Measurements from ENCODE around the gene C6orf163.

The C6orf163 gene

DNA sequence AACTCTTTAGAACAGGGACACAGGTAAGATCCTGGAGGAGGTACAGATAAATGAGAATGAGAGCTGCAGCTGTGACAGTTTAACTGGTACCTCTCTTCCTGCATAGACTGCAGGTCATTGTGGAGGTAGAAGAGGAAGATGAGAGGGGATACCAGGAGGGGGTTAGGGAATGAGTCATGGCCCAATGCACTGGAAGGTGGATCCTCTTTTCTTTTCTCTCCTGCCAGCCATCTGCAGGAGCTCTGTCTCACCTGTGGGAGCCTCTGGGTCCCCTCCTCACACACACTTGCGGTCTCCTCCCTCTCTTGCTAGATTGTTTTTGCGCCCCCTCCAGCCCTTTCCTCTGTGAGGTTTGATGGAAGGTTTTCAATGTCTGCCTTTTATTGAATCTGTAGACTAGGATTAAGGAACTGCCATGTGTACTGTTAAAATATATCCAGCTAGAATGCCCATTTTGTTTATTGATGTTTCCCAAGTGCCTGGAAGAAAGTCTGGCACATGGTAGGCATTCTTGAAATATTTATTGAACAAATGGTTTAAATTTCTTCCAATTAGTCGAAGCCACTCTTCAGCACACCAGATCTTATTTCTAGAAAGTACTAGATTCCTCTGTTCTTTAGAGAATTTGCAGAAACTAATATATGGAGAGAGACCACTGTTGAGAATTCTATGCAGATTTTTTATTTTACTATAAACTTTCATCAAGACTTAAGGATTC, 13.0 kb downstream of the C6orf163 start:
- no peak for FAIRE-seq

DNA sequence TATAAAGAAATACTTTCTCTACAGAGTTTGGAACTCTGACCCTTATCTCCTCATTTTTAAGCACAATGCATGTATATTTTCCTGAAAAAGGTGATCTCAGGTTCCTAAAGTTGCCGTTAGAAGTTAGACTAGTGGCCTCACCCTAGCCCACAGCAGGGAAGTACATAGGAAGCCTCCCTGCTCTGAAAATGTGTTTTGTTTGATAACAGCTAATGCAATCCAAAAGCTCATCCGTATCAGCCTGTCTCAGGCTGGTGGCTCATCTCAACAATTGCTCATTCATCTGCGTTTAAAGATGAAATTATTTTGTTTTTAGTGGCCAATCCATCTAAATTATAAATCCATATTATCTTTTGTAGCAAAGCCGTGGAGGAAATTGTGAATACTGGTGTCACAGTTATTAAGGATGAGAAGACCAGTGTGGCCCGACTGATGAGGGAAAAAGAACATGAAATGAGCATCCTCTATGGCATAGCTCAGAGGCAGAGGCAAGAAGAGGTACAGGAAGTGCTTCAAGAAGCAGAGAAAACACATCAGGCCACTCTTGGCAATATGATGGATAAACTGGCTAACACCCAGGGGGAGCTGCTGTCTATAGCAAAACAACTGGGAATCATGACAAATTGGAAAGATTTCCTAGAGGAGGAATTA, 20.1 kb downstream of the C6orf163 start:
- FAIRE-seq = no peak

DNA sequence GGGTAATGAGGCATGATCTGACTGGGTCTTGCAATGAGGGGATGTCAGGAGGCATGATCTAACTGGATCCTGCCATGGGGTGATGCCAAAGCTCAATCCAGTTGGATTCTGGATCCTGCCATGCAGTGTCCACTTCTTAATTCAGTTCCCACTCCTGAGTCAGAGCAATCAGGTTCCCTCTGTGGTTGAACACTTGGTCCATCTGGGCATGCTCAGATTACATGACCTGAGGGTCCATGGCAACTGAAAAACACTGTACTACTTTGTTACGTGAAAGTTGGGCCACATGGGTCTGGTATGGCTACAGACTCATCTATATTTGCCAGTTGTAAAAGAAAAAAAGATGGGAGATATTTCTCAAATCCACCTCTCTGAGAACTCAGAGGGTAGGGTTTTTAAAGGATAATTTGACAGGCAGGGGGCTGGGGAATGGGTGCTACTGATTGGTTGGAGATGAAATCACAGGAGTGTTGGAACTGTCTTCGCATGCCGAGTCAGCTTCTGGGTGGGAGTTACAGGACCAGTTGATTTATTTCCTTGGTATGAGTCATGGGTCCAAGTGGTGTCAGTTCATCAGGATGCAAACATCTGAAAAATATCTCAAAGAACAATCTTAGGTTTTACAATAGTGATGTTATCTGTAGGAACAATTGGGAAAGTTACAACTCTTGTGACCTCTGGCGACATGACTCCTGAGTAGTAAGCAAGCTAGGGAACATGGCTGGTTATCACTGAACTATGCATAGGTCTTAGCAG, 21.6 kb downstream of the C6orf163 start:
- no peak for FAIRE-seq

DNA sequence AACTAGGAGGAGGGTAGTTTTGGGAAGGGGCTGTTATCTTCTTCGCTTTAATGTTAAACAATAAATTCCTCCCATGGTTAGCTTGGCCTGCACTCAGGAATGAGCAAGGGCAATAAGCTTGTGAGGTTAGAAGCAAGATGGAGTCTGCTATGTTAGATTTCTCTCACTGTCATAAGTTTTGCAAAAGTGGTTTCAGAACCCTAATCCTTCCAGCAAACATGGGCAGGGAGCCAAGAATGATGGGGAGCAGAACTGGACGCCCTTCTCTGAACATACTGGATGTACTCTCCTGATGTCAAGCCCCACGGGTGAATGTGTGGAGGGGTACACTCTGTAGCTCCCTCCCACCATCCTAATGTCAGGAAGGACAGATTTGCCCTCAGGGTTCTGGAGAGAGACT, 22.3 kb downstream of the C6orf163 start:
- no peak for FAIRE-seq

DNA sequence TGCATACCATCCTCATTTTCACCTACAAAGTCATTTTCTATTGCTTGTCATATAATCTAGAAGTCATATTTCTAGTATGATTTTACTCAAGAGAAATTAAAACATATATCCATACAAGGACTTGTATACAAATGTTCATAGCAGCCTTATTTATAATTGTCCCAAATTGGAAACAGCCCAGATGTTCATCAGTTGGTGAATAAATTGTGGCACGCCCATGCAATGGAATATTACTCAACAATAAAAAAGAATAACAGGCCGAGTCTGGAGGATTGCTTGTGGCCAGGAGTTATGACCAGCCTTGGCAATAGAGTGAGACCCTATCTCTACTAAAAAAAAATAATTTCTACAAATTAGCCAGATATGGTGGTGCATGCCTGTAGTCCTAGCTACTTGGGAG, 28.8 kb downstream of the C6orf163 start:
- FAIRE-seq = no peak

DNA sequence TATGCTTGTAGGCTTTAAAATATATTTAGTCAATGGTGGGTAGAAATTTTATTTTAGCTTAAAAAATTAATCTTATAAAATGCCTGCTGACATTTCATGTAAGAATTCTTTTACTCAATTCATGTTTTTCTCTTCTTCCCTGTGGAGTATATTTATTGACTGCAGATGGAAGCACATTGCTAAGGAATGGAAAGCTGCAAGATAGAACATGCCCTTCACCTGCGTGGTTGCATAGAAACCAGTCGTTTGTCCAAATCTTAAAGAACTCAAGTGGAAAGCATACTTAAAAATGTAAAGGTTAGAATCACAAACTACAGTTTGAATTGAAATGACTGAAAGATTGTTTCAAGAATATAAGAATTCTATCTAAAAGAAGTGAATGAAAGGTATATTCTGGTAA, 30.7 kb downstream of the C6orf163 start:
- FAIRE-seq = no peak

DNA sequence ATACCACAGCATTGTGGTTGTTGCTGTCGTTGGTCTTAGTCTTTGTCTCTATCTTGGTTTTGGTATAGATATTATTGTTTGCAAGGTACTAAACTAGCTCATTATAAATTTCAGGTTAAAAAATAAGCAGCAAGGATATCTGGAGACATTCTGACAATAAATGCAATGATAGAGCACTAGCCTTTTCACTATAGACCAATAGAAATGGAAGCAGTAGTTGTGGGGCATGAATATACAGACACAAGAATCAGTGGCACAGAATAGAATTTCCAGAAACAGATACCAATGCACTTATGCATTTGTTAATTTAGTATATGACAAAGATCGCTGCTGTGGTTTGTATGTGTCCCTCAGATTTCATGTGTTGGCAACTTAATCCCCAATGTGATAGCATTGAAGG, 32.0 kb downstream of the C6orf163 start:
- FAIRE-seq = no peak

DNA sequence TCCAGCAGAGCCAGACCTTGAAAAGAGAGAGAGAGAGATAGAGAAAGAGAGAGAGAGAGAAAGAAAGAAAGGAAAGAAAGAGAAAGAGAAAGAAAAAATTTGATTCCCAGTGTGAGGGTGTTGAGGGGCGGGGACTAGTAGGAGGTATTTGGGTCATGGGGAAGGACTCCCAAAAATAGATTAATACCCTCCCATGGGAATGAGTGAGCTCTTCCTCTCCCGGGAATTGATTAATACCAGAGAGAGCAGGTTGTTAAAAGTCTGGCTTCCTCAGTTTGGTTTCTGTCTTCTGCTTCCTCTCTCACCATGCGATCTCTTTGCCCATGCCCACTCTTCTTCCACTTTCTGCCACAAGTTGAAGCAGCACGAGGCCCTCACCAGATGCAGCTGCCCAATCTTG, 34.3 kb downstream of the C6orf163 start:
- no peak for FAIRE-seq

DNA sequence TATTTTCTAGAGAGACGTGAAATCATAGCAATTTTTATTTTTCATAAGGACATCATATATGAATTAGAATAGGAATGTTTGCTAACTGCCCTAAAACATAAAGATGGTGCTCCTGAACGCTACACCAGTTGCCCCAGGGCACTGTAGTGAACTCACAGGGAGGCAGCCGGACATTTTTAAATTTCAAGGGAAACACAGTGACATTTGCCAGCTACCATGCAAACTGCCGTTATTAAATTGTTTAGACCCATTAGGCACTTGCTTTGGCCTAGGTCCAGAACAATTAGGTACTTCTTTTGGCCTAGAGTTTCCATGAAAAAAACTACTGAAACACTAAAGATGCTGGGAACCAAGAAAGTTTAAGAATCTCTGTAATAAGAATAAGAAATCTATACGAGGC, 38.2 kb downstream of the C6orf163 start:
- FAIRE-seq = no peak

DNA sequence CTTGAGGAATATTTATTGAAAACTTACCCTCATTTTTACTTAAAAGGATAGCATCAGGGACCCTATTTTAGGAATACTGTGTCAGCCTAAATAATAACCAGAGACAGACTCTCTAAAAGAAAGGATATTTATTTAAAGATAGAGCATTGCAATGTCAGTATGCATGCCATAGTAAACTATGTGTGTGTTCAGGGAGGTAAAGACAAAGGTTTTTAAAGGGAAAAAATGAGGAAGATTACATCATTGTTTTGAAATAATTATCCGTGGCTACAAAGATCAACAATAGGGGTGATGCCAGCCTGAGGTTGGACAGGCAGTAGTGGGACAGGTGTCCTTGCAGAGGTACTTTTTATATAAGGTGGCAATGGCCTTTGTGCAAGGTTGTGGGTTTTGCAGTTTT, 39.4 kb downstream of the C6orf163 start:
- FAIRE-seq = no peak

DNA sequence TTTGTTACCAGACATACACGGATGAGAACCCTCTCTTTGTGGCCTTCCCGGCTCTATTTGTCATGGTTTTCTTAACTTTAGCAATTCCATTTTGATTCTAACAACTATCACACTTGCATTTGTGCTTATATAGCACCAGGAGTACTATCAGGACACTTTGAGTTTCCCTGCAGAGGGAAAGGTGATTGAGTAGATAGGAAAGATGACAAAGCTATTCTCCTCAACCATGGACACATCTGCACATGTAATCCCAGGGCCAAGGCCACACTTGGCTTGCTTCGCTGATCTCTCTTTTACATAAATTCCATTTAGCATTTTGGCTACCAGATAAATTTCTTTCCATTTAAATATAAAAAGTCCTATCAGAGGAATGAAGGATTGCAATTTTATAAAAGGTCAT, 39.8 kb downstream of the C6orf163 start:
- no peak for FAIRE-seq

DNA sequence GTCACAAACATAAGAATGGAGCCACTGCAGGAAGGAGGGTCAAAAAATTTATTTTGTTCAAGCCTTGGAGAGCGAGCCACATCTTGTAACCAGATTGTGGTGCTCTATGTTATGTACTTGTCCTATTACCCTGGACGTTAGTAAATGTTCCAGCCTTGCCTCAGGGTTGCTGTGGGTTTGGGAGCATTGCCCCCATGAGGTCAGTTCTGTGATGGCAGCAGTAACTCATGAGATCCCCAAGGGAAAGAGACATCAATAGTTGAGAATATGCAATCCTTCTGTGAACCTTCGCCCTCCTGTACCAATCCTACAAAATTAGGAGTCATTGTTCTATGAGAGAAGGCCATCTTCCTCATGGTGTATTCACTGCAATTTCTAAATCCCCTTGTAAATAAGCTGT, 46.7 kb downstream of the C6orf163 start:
- no peak for FAIRE-seq

DNA sequence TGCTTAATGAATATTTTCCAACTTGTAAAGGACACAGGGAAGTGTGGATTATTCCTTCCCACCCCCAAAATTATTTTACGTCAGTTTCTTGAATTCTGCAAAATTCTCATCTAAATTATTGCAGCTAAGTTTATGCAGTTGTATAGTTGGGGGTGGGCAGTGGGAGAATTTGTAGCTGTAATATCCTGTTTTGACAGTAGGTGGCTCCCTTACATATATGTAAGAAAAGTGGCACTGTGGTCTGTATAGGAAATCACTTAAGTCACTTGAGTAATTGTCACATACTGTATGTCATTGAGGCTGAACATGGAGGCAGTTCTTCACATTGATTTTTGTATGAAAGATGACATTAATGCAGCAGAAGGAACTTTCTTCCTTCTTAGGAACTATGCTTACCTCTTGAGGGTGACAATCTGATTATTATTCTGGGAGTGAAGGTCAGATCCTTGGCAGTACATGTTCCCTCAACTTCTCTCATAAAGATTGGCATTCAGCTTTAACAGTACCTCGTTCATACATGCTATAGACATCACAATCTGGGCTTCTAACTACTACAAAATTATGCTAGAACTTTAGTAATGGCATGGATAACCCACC, 48.5 kb downstream of the C6orf163 start:
- no peak for FAIRE-seq

DNA sequence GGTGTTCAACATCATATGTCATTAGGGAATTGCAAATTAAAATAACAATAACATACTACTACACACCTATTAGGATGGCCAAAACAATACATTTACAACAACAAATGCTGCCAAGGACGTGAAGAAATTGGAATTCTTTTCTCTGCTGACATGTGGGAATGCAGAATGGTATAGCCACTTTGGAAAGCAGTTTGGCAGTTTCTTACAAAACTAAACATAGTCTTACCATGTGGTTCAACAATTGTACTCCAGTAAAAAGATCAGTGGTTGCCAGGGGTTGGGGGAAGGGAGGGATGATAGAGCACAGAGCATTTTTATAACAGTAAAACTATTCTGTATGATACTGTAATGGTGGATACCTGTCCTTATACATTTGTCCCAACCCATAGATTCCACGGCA, 50.8 kb downstream of the C6orf163 start:
- FAIRE-seq = no peak

DNA sequence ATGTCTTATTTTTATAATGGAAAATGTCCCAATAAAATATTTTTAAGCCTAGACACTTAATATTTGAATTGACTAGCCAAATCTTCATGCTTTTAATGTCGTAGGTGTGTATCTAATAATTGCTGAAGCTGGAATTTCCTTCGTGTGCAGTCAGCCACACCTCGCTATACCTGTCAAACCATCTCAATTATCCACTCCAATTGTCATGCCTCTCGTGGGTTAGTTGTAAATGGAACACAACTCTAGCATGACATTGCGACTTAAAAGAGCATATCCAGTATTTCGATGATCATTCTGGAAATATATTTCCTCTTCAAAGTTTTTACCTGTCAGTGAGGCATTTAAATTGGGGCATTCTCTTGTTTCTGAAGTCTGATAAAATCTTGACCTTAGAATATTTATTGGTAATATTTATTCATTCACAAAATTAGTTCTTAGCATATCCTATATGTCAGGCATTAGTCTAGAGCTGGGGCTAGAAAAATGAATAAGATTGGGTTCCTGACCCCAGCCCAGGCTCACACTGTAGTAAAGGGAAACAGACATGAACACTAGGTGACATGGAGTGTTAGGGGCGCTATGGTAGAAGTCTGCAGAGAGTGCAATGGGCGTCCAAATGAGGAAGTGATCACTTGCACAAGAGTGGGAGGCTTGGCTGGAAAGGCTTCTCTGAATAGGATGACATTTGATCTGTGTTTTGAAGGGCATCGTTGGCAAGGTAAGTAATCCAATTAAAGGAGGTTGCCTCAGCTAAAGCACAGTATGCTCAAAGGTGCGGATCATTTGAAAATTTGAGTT, 52.2 kb downstream of the C6orf163 start:
- FAIRE-seq = no peak

DNA sequence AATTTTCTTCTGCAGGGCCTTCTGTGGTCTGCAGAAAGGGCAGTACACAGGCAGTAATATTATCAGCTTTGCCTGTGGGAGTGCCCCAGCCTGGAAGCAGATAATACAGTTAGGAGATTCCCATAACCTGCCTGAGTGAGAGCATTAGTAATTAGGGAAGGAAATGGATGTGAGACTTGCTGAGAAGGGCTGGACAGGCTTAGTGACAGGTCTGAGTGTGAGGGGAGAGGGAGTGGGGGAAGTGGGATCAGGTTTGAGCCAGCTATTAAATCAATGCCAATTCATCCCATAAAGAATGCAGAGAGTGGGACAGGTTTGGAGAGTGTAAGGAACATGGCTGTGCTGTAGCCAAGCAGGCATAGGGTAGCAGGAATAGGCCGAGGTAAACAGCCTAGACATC, 53.0 kb downstream of the C6orf163 start:
- no peak for FAIRE-seq

DNA sequence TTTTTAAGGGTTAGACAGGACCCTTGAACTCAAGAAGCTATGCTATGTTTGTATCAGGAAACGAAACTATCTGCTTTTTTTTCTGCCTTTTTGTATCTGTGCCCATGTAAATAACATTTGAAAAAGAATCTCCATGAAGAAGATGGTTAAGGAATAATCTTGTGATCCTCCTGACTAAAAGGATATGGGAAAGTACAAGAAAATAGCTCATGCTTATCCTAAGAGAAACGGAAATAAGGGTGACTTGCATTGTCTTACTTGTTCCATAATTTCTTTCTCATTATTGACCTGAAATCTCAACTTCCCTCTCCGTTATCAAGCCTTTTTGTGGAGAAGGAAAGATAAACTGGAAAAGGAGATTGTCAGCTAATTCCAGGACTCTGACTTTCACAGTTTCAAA, 57.2 kb downstream of the C6orf163 start:
- no peak for FAIRE-seq

DNA sequence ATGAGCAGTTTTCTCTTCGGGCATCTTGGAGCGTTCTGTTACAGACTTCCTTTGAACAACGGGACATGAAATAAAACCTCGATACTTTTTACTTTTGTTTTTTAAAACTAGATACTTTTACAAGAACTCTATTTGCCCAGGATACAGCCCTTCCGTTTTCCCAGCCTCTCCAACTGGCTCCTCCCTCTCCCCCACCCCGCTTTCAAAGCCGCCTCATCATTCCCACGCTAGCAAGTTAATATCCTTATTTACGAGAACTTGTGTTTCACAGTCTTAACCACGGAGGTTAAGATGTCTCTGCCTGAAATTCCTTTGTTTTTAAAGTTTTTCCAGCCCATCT, 62.9 kb downstream of the C6orf163 start:
- no peak for FAIRE-seq

DNA sequence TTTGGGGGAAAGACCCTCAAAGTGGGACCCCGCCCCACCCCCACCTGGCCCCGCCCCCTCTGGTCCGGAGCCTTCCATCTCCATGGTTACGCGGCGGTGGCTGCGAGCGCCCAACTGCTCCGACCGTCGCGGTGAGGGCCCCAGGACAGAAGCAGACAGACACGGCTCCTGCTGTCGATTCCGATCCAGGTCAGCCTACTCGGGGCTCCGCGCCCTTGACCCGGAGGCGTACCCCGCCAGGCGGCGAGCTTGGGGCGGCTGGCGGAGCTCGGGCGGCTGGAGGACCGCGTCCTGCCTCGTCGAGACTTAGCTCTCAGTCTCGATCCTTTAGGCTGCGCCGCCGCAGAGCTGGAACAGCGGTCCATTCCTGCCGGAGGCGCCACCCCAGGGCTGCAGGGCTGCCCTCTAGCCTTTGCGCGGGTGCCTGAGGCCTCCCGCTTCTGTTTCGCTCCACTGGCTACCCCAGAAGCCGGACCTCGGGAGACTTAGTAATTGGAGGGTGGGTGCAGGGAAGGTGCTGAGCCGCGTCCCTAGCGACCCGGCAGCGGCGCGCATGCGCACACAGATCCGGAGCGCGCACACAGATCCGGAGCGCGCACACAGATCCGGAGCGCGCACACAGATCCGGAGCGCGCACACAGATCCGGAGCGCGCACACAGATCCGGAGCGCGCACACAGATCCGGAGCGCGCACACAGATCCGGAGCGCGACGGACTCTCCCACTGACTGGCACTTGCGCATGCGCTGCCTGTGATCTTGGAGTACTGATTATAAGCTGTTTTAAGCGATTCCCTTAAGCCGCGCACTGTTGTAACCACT, 63.5 kb downstream of the C6orf163 start, which contains the start of gene CFAP206:
Gene CFAP206, plus strand, starts transcription at position 72 of the 820 bp plus-strand sequence. CDS start 1,868 bp downstream, outside the sequence.
- no peak for FAIRE-seq

DNA sequence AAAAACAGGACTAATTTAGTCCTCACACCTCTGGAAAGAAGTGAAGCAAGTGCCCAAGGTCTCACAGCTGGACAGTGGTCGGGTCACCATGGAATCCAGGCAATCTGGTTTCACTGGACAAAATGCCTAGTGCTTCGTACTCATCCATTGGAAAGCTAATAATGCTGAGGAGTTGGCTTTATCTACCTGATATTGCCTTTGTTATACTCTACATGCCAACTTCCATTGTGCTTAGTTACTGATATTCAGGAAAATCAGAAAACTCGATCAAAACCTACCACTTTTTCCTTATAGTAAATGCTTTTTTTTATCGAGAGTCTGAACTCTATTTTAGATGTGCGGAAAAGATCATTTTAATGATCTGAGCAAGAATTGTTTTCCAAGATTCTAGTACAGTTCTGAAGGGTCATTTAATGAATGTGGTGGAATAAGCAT, 64.1 kb downstream of the C6orf163 start:
- no peak for FAIRE-seq

All from colon (tissue), 2 donors.